Glomerular visceral epithelial cell (primary cell): Measurements from ENCODE around the gene ENG.
A peak's percentile ranks its signal among the peaks of the same experiment; 100 is the strongest.
"Not testable (repeated sequence)": the region's sequence is repeated elsewhere in the genome, so short reads cannot be mapped to it uniquely, and the experiment has no call there.

Experiments used
- DNase-seq: peaks from one replicate; pipeline ENCODE4 v3.0.0-alpha.2; 2016; ENCODE audit errors: extremely low spot score

Gene ENG

DNA sequence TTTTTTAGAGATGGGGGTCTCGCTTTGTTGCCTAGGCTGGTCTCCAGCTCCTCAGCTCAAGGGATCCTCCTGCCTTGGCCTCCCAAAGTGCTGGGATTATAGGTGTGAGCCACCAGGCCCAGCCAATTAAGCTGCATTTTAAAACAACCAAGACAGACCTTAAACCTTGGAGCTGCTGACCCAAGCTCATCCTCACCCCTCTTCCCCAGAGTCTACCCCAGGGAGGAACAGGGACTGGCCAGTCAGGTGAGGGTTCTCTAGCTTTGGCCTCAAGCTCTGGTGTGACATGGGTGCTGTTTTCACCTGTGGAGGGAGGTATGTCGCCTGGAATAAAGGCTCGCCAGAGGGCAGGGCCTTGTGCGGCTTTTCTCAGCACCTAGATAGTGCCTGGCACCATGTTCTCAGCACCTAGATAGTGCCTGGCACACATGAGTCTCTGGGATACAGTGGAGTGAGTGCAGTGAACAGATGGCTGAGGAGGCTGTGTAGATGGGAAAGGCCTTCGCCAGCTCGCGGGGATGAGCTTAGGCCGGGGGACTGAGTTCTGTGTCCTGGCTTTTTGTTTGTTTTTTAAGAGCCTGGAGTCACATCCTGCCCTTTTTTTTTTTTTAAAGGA is 61.3 kb downstream of the ENG start:
- no peak for DNase-seq

DNA sequence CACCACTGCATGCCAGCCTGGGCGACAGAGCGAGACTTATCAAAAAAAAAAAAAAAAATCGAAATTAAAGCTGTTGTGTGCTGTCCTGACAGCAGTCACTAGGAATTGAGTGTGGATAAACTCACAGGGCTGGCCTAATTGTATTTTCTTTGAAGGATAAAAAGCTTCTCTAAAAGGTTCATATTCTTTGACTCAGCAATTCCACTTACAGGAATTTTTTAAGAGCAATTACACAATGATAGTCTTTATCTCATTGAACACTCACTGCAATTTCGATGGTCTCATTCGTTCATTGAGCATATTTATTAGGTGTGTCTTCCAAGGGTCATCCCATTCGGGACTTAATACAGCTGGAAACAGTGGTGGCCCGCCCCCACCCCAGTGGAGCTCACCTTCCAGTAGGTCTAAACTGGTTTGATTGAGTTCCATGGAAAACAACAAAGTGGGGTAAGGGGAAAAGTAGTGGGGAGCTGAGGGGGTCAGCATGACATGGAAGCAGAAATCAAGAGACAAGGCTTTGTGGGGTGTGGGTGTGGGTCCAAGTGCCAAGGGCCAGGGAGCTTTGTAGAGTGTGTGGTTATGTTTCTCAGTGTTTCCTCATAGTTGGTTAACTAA is 61.9 kb downstream of the ENG start:
- DNase-seq = no peak

DNA sequence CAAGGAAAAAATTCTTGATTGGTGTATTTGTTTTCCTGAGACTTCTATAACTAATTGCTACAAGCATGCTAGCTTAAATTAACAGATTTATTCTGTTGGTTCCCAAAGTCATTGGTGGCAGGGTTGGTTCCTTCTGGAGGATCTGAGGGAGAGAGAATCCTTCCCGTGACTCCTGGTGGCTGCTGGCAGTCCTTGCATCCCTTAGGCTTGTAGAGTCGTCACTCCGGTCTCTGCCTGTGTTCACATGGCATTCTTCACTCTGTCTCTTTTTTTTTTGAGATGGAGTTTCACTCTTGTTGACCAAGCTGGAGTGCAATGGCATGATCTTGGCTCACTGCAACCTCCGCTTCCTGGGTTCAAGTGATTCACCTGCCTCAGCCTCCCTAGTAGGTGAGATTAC is 63.4 kb downstream of the ENG start:
- no peak for DNase-seq

- no peak for DNase-seq
Observed at GRCh38 chr9:127790094-127790855, 64.2 kb downstream of the ENG start.

- DNase-seq = no peak
Observed at GRCh38 chr9:127789179-127789578, 65.3 kb downstream of the ENG start.

- no peak for DNase-seq
Observed at GRCh38 chr9:127788337-127789011, 66.0 kb downstream of the ENG start.

GRCh38 chr9:127786773-127787104 is 67.7 kb downstream of the ENG start:
- no peak for DNase-seq

- peak; percentile 92 for DNase-seq
Observed at GRCh38 chr9:127785933-127786772, 68.3 kb downstream of the ENG start, which contains the start of gene CDK9. TSS of gene CDK9 (plus strand) at chr9:127786034. CDS start at chr9:127786149, 115 bp downstream.

DNA sequence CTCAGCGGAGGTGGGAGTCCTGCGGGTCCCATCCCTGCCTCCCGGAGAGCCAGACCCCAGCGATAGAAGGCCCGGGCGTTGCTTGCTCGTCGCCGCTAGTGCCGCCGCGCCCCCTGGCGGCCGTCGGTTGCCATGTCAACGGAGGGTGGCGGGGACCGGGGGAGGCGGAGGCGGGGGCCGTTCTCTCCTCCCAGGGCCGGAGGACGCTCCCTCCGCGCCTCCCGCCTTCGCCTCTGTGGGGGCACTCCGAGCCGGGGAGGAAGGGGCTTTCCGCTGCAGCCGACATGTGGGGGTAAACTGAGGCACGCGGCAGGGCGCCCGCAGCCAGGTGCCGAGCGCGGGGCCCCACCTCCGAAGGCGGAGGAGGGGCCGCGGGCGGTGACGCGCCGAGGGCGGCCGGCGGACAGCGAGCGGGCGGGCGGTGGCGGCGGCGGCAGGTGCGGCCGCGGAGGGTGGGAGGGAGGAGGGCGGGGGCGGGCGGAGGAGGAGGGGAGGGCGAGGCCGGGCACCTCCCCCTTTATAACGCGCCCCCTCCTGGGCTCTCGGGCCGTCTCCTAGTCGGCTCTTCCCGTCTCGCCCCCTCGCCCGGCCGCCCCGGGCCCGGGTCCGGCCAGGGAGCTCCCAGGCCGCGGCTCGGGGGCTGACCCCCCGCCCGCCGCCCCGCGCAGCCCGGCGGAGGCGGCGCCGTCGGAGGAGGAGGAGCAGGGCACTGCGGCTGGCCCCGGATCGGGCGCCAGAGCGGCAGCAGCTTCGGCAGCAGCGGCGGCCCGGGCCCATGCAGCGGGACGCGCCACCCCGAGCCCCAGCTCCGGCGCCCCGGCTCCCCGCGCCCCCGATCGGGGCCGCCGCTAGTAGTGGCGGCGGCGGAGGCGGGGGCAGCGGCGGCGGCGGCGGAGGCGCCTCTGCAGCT is 69.2 kb downstream of the ENG start:
- DNase-seq = peak; percentile 84

DNA sequence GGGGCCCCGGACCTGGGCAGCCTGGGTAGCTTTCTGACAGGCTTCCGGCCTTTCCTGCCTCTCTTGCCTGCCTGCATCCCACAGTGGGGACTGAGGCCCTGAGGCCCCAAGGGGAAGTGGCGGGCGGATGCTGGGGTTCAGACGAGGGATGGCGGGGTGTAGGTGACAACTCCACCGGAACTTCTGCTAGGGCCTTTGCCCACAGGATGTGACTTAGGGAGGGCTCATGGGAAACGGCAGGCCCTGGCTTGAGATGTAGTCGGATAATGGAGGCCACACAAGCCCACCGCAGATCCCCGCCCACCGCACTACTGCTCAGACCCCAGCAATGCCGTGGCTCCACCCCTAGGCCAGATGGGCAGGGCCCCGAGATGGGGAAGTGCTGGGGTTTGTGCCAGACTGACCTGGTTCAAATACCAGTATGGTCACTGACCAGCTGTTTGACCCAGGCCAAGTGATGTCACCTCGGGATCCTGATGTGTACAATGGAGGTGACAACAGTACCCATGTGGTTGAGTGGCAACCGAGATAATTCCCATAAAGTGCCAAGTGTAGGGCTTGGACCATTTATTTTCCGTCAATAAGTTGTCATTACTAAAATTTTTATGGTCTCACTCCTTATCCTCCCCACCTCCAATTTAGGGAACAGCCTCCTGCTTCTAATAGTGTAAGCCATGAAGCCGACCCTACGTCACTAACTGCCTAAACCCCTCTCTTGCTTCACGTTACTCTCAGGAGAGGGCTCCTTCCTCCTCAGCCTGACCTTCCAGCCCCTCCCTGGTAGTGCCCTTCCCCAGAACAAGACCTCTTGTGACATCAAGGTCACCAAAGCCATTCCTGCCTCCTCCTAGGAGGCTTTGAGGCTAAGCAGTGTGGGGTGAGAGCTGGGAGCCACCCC is 71.1 kb downstream of the ENG start:
- no peak for DNase-seq

DNA sequence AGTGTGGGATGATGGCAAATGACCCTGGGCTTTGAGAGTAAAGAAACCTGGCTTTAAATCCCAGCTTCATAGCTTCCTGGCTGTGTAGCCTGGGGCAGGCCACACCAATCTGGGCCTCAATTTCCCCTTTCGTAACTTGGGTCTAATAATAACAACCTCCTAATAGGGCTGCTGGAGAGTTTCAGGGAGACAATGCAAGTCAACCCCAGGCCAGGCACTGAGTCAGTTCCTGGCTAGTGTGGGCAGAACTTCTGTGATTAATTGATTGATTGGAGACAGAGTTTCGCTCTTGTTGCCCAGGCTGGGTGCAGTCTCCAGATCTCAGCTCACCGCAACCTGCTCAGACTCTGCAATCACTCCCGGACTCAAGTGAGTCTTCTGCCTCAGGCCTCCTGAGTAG is 72.7 kb downstream of the ENG start:
- DNase-seq = no peak

- DNase-seq = not testable (repeated sequence)
Observed at GRCh38 chr9:127780909-127781308, 73.5 kb downstream of the ENG start.

GRCh38 chr9:127780126-127780885 is 74.2 kb downstream of the ENG start:
- DNase-seq = no peak

- DNase-seq = no peak
Observed at GRCh38 chr9:127779136-127779981, 75.1 kb downstream of the ENG start.

DNA sequence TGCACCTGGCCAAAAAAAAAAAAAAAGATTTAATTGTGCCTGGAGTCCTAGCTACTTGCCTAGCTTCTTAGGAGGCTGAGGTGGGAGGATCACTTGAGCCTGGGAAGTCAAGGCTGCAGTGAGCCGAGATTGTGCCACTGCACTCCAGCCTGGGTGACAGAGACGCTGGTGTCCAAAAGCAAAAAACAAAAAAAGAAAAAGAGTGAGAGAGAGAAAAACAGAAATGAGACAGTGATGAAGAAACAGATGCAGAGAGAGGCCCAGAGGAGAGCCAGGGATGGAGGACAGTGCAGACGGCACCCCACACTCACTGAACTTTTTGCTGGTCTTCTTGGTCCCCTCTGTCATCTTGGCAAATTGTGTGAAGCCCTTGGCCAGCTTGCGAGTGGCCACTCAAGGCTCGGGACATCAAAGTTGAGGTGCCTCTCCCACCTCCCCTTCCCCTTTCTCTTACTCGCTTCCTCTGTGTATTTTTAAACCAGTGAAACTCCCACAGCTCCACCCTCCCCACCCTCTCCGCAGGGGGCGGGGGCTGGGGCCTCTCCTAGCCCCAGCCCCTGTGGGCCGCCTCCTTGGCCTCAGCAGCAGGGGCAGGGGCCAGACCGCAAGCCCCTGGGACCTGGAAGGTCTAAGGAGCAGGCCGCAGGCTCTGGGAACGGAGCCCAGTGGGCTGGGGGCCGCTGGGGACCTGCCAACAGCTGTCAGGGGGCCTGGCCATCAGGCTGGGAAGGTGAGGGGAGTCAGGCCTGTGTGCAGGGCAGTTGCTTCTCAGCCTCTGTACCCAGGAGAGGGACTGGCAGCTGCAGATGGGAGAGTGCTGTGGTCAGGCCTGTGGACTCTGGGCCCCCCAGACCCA is 76.0 kb downstream of the ENG start, which contains the start of gene SH2D3C:
TSS of gene SH2D3C (minus strand) at position 387 of the 856 bp plus-strand sequence. CDS start at position 348, 39 bp downstream.
- DNase-seq = no peak

DNA sequence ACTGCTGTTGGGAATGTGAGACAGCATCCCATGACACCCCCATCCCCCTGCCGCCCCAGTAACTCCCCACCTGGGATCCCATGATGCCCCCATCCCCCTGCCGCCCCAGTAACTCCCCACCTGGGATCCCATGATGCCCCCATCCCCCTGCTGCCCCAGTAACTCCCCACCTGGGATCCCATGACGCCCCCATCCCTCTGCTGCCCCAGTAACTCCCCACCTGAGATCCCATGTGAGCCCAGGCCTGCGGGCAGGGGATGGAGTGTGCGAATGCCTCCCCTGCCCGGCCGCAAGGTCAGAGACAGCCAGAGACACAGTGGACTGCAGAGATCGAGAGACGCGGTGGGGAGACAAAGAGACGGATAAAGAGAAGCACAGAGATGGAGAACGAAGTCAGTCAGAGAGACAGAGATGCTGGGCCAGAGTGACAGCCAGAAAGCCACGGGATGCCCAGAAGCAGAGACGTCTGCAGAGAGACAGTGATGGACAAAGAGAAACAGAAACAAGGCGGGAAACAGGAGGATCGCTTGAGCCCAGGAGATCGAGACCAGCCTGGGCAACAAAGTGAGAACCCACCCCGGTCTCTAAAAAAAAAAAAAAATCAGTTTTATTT is 77.0 kb downstream of the ENG start:
- DNase-seq = no peak
